Peyer's patch (tissue), 4 donors: ENCODE results near the gene PGAP6.
A peak's percentile ranks its signal among the peaks of the same experiment; 100 is the strongest.

Source experiments
- CTCF ChIP-seq, 6 experiments: fragments of 450-650 bp in 4 of 6; fragments of 200-600 bp in 2 of 6; sonication (generic) in 1 of 6; IDR thresholded peaks; one replicate each; pipeline ENCODE4 v1.5.1; 2017 to 2019; ENCODE audit warnings: antibody characterized with exemption in 6 of 6, mild to moderate bottlenecking in 3 of 6, moderate library complexity in 1 of 6
- POLR2A ChIP-seq, 2 donors: fragments of 450-650 bp; IDR thresholded peaks; one replicate each; pipeline ENCODE4 v1.5.1; 2017; ENCODE audit warnings: antibody characterized with exemption in 2 of 2, mild to moderate bottlenecking in 2 of 2, moderate library complexity in 2 of 2

GRCh38 chr16:352547-353403 is 29.0 kb downstream of the PGAP6 start, which contains the start of gene AXIN1:
- TF ChIP-seq CTCF (IDR thresholded peaks at IDR 0.05) (peak; percentile 60 to 84 (median 74)), POLR2A (IDR thresholded peaks at IDR 0.05) (peak; percentile 61 to 64)
